Cardiac atrium fibroblast (primary cell): ENCODE measurements around the gene SARS2. TPM values are rescaled to one million over a fixed set of nuclear protein-coding genes. Genes with fewer than 3 reads are reported as not detected.

Source experiments
- total RNA-seq: library from RNA; depleted of rRNA; stranded (reverse); fragments of >200 nt; gene quantifications from 2 replicates; pipeline ENCODE4 v1.2.3, GENCODE V29; 2015

The SARS2 gene, protein sequence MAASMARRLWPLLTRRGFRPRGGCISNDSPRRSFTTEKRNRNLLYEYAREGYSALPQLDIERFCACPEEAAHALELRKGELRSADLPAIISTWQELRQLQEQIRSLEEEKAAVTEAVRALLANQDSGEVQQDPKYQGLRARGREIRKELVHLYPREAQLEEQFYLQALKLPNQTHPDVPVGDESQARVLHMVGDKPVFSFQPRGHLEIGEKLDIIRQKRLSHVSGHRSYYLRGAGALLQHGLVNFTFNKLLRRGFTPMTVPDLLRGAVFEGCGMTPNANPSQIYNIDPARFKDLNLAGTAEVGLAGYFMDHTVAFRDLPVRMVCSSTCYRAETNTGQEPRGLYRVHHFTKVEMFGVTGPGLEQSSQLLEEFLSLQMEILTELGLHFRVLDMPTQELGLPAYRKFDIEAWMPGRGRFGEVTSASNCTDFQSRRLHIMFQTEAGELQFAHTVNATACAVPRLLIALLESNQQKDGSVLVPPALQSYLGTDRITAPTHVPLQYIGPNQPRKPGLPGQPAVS
- total RNA-seq, result 15.5 and 22.0 TPM in 2 replicates

DNA sequence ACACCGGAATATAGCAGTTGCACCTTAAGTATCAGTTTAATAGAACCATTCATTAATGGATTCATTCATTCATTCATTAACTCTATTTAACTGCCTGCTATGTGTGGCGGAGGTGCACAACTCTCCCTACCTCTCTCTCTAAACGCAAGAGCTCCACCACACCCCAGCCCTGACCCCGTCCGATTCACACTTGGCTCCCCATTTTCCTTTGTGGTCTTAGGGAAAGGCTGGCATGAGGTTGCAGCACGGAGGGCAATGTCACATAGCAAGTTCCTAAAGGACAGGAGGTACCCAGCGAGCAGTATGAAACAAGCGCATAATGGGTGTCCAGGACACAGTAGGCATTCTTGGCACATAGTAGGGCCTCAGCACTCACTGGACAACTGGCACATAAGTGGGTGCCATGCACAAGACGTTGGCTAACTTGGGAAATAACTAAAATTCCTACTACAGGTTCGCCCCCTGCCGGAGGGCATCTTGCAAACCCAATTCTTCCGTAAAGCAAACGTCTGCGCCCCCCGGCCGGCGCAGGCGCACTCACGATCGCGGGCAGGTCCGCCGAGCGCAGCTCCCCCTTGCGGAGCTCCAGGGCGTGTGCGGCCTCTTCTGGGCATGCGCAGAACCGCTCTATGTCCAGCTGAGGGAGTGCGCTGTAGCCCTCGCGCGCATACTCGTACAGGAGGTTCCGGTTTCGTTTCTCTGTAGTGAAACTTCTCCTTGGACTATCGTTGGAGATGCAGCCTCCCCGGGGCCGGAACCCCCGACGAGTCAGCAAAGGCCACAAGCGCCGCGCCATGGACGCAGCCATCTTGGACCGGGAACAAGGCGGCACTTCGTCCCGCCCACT, at the start of gene SARS2:
Gene SARS2 (minus strand): TSS at position 835 of the 847 bp plus-strand sequence. CDS start 27 bp downstream, at position 808.

DNA sequence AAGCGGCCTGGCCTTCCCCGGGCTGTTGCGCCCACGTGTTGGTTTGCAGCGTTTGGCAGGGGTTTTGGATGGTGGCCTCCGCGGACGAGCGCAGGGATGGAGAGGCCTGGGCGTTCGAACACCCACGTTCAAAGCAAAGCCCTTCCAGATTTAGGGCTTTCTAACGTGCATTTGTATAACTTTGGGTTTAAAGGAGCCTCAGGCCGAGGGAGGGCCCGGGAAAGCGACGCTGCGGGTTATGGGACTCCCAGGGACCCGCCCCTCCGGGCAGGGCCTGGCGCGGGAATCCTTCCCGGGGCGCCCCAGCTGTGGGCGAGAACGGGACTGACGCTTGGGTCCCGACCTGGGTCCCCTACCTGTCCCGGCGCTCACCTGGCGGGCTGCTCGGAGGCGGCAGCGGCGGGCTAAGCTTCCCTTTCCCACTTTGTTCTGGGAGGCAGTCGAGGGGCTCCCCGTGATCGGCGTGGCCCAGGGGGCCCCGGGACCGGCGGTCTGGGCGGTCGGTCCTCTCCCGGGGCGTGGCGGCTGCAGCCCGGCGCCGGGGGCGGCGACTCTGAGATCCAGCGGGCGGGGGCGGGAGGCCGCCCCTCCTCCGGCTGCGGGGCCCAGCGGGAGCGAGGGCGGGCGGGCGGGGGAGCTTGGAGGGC, 44.8 kb upstream of the SARS2 start, which contains the start of gene FBXO17:
Gene FBXO17 (minus strand): TSS at position 529 of the 647 bp plus-strand sequence. CDS start 25,423 bp downstream, outside the sequence.

DNA sequence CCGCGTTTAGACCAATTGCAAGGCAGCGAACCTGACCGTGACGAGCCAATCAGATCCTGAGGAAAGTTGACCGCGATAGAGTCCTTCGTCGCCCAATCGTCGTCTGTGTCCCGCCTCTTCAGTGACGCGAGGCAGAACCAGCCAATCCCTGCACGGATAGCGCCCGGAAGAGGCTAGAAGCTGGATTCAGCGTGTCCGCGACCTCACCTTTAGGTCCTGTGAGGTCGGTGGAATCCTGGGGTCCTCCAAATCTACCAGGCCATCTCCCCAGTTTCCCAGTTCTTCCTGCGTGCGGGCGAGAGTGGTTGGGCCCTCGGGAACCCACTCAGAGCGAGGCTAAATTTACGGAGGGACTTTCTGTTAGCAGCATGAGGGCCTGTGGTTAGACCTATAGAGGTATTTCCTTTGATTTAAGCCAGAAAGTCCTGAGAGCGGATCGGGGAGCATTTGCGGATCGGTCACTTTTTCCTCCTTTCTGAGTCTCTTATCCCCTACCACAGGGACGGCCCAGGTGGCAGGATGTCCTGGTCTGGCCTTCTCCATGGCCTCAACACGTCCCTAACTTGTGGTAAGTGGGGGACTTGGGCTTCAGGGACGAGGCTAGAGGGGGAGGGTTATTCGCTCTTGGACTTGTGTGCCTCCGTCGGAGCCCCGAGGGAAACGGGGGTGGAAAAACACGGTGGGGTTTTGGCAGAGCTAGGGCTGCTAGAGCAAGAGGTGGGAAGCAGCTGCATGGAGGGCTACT, 385 bp upstream of the SARS2 start, which contains the start of gene MRPS12:
Gene MRPS12 (plus strand): TSS at position 169 of the 745 bp plus-strand sequence. CDS start 351 bp downstream, at position 520.

DNA sequence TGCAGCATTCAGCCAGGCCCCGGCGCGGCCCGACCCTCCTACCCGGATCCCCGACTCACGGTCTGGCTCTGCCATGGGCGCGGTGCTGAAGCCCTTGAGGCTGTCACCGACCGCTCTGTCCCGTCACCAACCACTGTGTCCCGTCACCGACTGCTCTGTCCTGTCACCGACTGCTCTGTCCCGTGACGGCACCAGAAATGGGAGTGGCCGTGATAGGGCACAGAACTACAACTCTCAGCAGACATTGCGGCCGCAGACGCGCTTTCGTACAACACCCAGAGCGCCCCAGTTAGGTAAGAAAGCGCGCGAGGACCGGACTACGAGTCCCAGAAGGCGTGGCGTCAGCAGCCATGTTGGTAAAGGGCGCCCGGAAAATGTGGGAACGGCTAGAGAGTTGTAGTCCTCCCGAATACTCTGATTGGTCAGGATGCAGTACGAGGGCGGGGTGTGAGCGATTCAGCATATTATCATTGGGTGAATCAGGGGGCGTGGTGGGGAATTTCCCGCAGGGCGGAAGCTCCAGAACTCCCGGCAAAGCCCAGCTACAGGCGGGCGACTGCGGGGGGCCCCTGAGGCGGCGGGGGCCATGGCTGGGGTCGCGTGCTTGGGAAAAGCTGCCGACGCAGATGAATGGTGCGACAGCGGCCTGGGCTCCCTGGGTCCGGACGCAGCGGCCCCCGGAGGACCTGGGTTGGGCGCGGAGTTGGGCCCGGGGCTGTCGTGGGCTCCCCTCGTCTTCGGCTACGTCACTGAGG, 30.9 kb downstream of the SARS2 start, which contains the start of the genes NFKBIB and SIRT2:
Gene NFKBIB (plus strand): TSS at position 523 of the 755 bp plus-strand sequence. CDS start 64 bp downstream, at position 587.
Gene SIRT2 (minus strand): TSS at position 172 of the 755 bp plus-strand sequence. CDS start 97 bp downstream, at position 75.

DNA sequence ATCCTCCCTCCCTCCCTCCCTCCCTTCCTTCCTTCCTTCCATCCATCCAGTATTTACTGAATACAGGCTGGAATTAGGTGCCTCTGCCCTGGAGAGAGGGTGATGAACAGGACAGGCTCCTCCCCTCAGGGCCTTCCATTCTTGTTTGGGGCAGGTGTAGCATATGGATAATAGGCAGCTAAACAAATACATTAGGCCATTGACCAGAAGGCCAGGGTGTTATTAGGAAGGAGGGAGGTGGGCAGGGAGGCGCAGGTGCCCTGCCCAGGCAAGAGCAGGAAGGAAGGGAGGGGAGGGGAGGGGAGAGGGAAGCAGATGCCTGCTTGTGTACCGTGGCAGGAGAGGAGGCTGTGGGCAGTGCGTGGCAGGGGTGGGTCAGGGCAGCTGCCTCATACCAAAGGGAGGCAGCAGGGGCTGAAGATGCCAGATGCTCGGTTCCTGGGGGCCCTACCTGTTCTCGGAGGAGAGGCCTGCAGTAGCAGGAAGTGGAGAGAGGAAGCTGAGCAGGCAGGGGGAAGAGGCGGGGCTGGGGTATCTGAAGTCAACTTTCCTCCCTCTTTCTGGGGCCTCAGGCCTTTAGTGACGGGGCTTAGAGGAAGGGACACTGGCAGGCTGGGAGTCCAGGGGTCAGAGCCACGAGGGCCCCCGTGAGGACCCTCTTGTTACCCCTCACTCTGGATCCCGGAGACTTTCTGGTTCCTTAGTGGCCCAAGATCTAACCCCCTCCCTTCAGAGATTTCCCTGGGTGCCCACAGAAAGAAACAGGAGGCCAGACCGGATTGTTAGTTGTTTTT, 52.6 kb downstream of the SARS2 start, which contains the start of gene RINL:
Gene RINL (minus strand): TSS at position 495 of the 794 bp plus-strand sequence. CDS start 1,533 bp downstream, outside the sequence.

Other genes with a start within 250 kb of the SARS2 start
- gene CAPN12, start 186.3 kb downstream of the SARS2 start, total RNA-seq, result 2.8 TPM in 1 of 2 replicates, not detected in the other
- gene LGALS7, start 157.2 kb downstream of the SARS2 start, total RNA-seq, result not detected in 2 replicates
- gene LGALS7B, start 141.6 kb downstream of the SARS2 start, total RNA-seq, result not detected in 2 replicates
- not detected in 2 replicates for gene LGALS4, start 117.8 kb downstream of the SARS2 start, total RNA-seq
- gene ECH1, start 99.0 kb downstream of the SARS2 start, total RNA-seq, result 61.9 and 89.9 TPM in 2 replicates
- 179 and 198 TPM in 2 replicates for gene HNRNPL, start 80.8 kb downstream of the SARS2 start, total RNA-seq
- 1.5 and 2.3 TPM in 2 replicates for gene RINL, start 52.5 kb downstream of the SARS2 start, total RNA-seq
- gene SIRT2, start 31.1 kb downstream of the SARS2 start, total RNA-seq, result 56.7 and 57.2 TPM in 2 replicates
- gene NFKBIB, start 30.8 kb downstream of the SARS2 start, total RNA-seq, result 15.3 and 18.0 TPM in 2 replicates
- not detected in 2 replicates for gene CCER2, start 18.6 kb downstream of the SARS2 start, total RNA-seq
- 32.2 and 33.8 TPM in 2 replicates for gene MRPS12, start 181 bp upstream of the SARS2 start, total RNA-seq
- 18.4 and 26.2 TPM in 2 replicates for gene FBXO17, start 45.0 kb upstream of the SARS2 start, total RNA-seq
- gene FBXO27, start 101.8 kb upstream of the SARS2 start, total RNA-seq, result 0.18 and 0.49 TPM in 2 replicates
- gene ACP7, start 153.6 kb upstream of the SARS2 start, total RNA-seq, result not detected in 2 replicates
- gene PAK4, start 195.0 kb upstream of the SARS2 start, total RNA-seq, result 7.0 and 9.1 TPM in 2 replicates